Common myeloid progenitor, CD34-positive (primary cell): ENCODE results near the gene PRR35.

Source experiments
- CTCF ChIA-PET: fragments of 350-600 bp; sonication (Branson Sonifier 250); formaldehyde crosslinking; loops from one replicate; lab custom pipeline; 2021; ENCODE audit warnings: antibody characterized with exemption; lab: Charles Lee
- POLR2A ChIA-PET: fragments of 350-600 bp; sonication (Branson Sonifier 250); formaldehyde crosslinking; loops from one replicate; lab custom pipeline; 2021; ENCODE audit warnings: antibody characterized with exemption; lab: Charles Lee
- DNase-seq, 3 donors: peaks; one replicate each; pipeline versions ENCODE4 v3.0.0 to v3.0.0-alpha.2; 2013
- H3K27ac ChIP-seq, 2 experiments: 1 replicate in 1 of 2; 2 replicates in 1 of 2; pipeline ENCODE4 v1.7.0; 2013; ENCODE audit warnings: inconsistent platforms in 2 of 2, low read length in 2 of 2, mild to moderate bottlenecking in 2 of 2, low read depth in 1 of 2, moderate library complexity in 1 of 2; ENCODE audit not compliant: severe bottlenecking in 2 of 2, insufficient read depth in 1 of 2, poor library complexity in 1 of 2
- H3K27me3 ChIP-seq, 5 experiments: replicated peaks in 2 of 5; 1 replicate in 3 of 5; 2 replicates in 2 of 5; pipeline versions ENCODE4 v1.6.1 to v1.7.0; 2013; ENCODE audit warnings: low read length in 4 of 5, mild to moderate bottlenecking in 2 of 5, moderate library complexity in 2 of 5, inconsistent platforms in 1 of 5; ENCODE audit not compliant: insufficient read depth in 5 of 5, control insufficient read depth in 4 of 5
- H3K36me3 ChIP-seq, 4 experiments: 1 replicate in 2 of 4; 2 replicates in 2 of 4; pipeline versions ENCODE4 v1.6.1 to v1.7.0; 2013; ENCODE audit warnings: low read length in 3 of 4, control low read depth in 1 of 4, mild to moderate bottlenecking in 1 of 4; ENCODE audit not compliant: control insufficient read depth in 4 of 4, insufficient read depth in 4 of 4
- H3K4me1 ChIP-seq, 4 experiments: 1 replicate in 3 of 4; 2 replicates in 1 of 4; pipeline versions ENCODE4 v1.6.1 to v1.7.1; 2013; ENCODE audit warnings: low read length in 3 of 4, mild to moderate bottlenecking in 3 of 4, control low read depth in 1 of 4, inconsistent platforms in 1 of 4, moderate library complexity in 1 of 4; ENCODE audit not compliant: control insufficient read depth in 4 of 4, insufficient read depth in 4 of 4; ENCODE audit errors: control extremely low read depth in 1 of 4
- H3K4me3 ChIP-seq, 7 experiments: 1 replicate in 4 of 7; 2 replicates in 3 of 7; pipeline versions ENCODE4 v1.5.1 to v1.7.0; 2013; ENCODE audit warnings: mild to moderate bottlenecking in 7 of 7, low read length in 6 of 7, moderate library complexity in 6 of 7, inconsistent platforms in 2 of 7, low read depth in 2 of 7, control low read depth in 1 of 7; ENCODE audit not compliant: insufficient read depth in 4 of 7, control insufficient read depth in 1 of 7; ENCODE audit errors: extremely low read depth in 1 of 7
- H3K9me3 ChIP-seq, 5 experiments: 1 replicate in 4 of 5; 2 replicates in 1 of 5; pipeline versions ENCODE4 v1.6.1 to v1.7.1; 2013; ENCODE audit warnings: low read length in 4 of 5, mild to moderate bottlenecking in 2 of 5, inconsistent platforms in 1 of 5, low read depth in 1 of 5, moderate library complexity in 1 of 5; ENCODE audit not compliant: control insufficient read depth in 4 of 5, insufficient read depth in 2 of 5; ENCODE audit errors: control extremely low read depth in 1 of 5
- WGBS: methylation state at CpG from one replicate; pipeline ENCODE4 v1.1.5; 2013; ENCODE audit not compliant: insufficient coverage; 5-methylcytosine and 5-hydroxymethylcytosine counted together

PRR35 gene

GRCh38 chr16:567373-568256, 7.4 kb downstream of the PRR35 start:
- H3K4me3 ChIP-seq = peak overlapping the region in 5 of 7 experiments; percentile 36 to 74 (median 59)
- CTCF ChIA-PET = interaction anchor here (1.5 to 1.9 kb wide), 3 partner anchors 9 to 68 kb away, joined by 4 to 11 read pairs (median 6); partner anchors contain the start of gene METTL26
- H3K27me3 ChIP-seq = peaks cover 0 to 2% (median 0%) of the 10 kb centered on the region in 5 experiments
- 93% methylated on average over 33 of the region's 35 CpGs for WGBS
- H3K9me3 ChIP-seq = no peaks in the 10 kb centered on the region
- peaks cover 0 to 53% (median 40%) of the 10 kb centered on the region in 4 experiments for H3K4me1 ChIP-seq
- peaks cover 0 to 3% (median 1%) of the 10 kb centered on the region in 4 experiments for H3K36me3 ChIP-seq
- peak overlapping the region in 1 of 2 experiments; percentile 83 for H3K27ac ChIP-seq
- no peak for DNase-seq
- POLR2A ChIA-PET = no interaction called here

- Histone ChIP-seq H3K27ac (peak overlapping the region; percentile 66 to 84), H3K4me3 (peak overlapping the region in 6 of 7 experiments; percentile 46 to 96 (median 84)), H3K9me3 (no peaks in the 10 kb centered on the region), H3K36me3 (peaks cover 0 to 5% (median 1%) of the 10 kb centered on the region in 4 experiments), H3K27me3 (no peaks in the 10 kb centered on the region), H3K4me1 (peaks cover 0 to 53% (median 40%) of the 10 kb centered on the region in 4 experiments)
- ChIA-PET POLR2A (no interaction called here), CTCF (interaction anchor here (1.1 to 1.9 kb wide), 4 partner anchors 8 to 67 kb away, joined by 3 to 11 read pairs (median 5); partner anchors contain the start of genes CAPN15 and METTL26)
- no peak for DNase-seq
- 87% methylated on average over 10 of the region's 11 CpGs for WGBS
These were observed 8.4 kb downstream of the PRR35 start for GRCh38 chr16:568401-569258.

- ChIA-PET CTCF (interaction anchor here (1.1 to 1.9 kb wide), 2 partner anchors 9 to 42 kb away, joined by 3 to 11 read pairs; partner anchors contain the start of gene CAPN15), POLR2A (no interaction called here)
- H3K27ac ChIP-seq = peak within 1 kb of the TSS; percentile 66 to 84
- no peaks in the 10 kb centered on the region for H3K9me3 ChIP-seq
- peak; percentile 50 to 71 (median 65) for DNase-seq
- H3K36me3 ChIP-seq = peaks cover 0 to 12% (median 5%) of the 10 kb centered on the region in 4 experiments
- 4% methylated on average over 42 of the region's 87 CpGs for WGBS
- peaks cover 0 to 53% (median 40%) of the 10 kb centered on the region in 4 experiments for H3K4me1 ChIP-seq
- peak within 1 kb of the TSS; percentile 65 to 96 (median 84) for H3K4me3 ChIP-seq
- H3K27me3 ChIP-seq = no peaks in the 10 kb centered on the region
These were observed 9.5 kb downstream of the PRR35 start, which contains the start of gene PIGQ for GRCh38 chr16:569445-570254. Gene PIGQ (plus strand): TSS chr16:569968. CDS start chr16:574075, 4,107 bp downstream.

GRCh38 chr16:572865-573650, 12.9 kb downstream of the PRR35 start:
- H3K27ac ChIP-seq = no peak overlapping the region
- no peak overlapping the region for H3K4me3 ChIP-seq
- H3K9me3 ChIP-seq = no peaks in the 10 kb centered on the region
- DNase-seq = no peak
- H3K4me1 ChIP-seq = peaks cover 0 to 34% (median 22%) of the 10 kb centered on the region in 4 experiments
- POLR2A ChIA-PET = no interaction called here
- no peaks in the 10 kb centered on the region for H3K27me3 ChIP-seq
- WGBS = 93% methylated on average over 22 of the region's 27 CpGs
- CTCF ChIA-PET = interaction anchor here (0.9 to 1.6 kb wide), 7 partner anchors 8 to 47 kb away, joined by 3 to 6 read pairs (median 4); no protein-coding TSS in a partner anchor
- H3K36me3 ChIP-seq = peaks cover 0 to 28% (median 20%) of the 10 kb centered on the region in 4 experiments

GRCh38 chr16:574021-574760, 14.0 kb downstream of the PRR35 start:
- POLR2A ChIA-PET = no interaction called here
- Histone ChIP-seq H3K27me3 (no peaks in the 10 kb centered on the region), H3K9me3 (no peaks in the 10 kb centered on the region), H3K27ac (no peak overlapping the region), H3K36me3 (peaks cover 0 to 28% (median 20%) of the 10 kb centered on the region in 4 experiments), H3K4me3 (no peak overlapping the region), H3K4me1 (peaks cover 0 to 25% (median 16%) of the 10 kb centered on the region in 4 experiments)
- CTCF ChIA-PET = interaction anchor here (0.9 to 1.5 kb wide), 3 partner anchors 22 to 93 kb away, joined by 3 to 4 read pairs (median 3); partner anchors contain the start of gene RHOT2
- no peak for DNase-seq
- 98% methylated on average over 44 of the region's 46 CpGs for WGBS
